Duodenal mucosa (tissue), 2 donors: ENCODE measurements around the gene CMPK2.

Experiments
- H3K27ac ChIP-seq: one replicate; pipeline ENCODE4 v1.7.0; 2013; ENCODE audit warnings: low read depth, low read length
- H3K27me3 ChIP-seq, 2 donors: one replicate each; pipeline ENCODE4 v1.7.0; 2013; ENCODE audit warnings: low read length in 2 of 2, control low read depth in 1 of 2; ENCODE audit not compliant: insufficient read depth in 2 of 2, control insufficient read depth in 1 of 2
- H3K36me3 ChIP-seq, 2 donors: one replicate each; pipeline ENCODE4 v1.7.0; 2013; ENCODE audit warnings: low read length in 2 of 2, control low read depth in 1 of 2; ENCODE audit not compliant: insufficient read depth in 2 of 2, control insufficient read depth in 1 of 2
- H3K4me1 ChIP-seq, 2 donors: one replicate each; pipeline ENCODE4 v1.7.0; 2013; ENCODE audit warnings: low read length in 2 of 2, control low read depth in 1 of 2; ENCODE audit not compliant: insufficient read depth in 2 of 2, control insufficient read depth in 1 of 2
- H3K4me3 ChIP-seq, 2 donors: one replicate each; pipeline ENCODE4 v1.7.0; 2013; ENCODE audit warnings: low read length in 2 of 2, low read depth in 1 of 2
- H3K9ac ChIP-seq, 2 donors: one replicate each; pipeline ENCODE4 v1.7.0; 2013; ENCODE audit warnings: low read length in 2 of 2, low read depth in 1 of 2
- H3K9me3 ChIP-seq, 2 donors: one replicate each; pipeline ENCODE4 v1.7.0; 2013; ENCODE audit warnings: low read length in 2 of 2, control low read depth in 1 of 2; ENCODE audit not compliant: control insufficient read depth in 1 of 2

The CMPK2 gene

DNA sequence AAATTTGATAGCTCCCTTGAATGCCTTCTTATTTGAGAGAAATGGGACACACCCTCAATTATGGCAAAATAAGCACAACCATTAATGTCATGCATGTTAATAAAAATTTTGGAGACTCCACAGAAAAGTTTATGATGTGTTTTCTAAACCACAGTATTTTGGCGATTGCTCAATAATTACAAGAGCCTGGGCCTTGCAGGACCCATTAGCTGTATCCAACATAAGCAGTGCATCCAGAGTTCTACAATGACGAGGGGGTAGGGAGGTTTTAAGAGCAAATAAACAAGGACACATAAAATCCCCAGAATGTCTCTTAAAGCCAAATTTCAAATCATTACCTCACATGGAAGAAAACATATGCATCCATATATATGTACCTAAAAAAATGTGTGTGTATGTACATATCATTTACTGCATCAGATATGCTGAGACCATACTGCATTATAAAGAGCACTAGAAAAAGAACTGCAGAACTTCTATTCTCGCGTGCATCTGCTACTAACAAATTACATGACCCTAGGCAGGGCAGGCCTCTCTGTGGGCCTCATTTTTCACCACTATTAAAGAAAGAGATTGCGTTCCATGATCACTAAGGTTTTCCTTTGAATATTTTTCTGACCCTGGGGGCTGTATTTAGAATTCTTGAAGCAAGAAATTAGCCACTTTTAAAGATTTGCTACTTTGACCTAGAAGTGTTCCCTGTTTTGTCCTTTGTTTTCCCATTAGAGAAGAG is 38.0 kb downstream of the CMPK2 start:
- Histone ChIP-seq H3K4me3 (no peak overlapping the region), H3K27me3 (no peaks in the 10 kb centered on the region), H3K27ac (no peak overlapping the region), H3K36me3 (no peaks in the 10 kb centered on the region), H3K9ac (no peak overlapping the region), H3K4me1 (peaks cover 0 to 5% of the 10 kb centered on the region in 2 donors), H3K9me3 (no peaks in the 10 kb centered on the region)

DNA sequence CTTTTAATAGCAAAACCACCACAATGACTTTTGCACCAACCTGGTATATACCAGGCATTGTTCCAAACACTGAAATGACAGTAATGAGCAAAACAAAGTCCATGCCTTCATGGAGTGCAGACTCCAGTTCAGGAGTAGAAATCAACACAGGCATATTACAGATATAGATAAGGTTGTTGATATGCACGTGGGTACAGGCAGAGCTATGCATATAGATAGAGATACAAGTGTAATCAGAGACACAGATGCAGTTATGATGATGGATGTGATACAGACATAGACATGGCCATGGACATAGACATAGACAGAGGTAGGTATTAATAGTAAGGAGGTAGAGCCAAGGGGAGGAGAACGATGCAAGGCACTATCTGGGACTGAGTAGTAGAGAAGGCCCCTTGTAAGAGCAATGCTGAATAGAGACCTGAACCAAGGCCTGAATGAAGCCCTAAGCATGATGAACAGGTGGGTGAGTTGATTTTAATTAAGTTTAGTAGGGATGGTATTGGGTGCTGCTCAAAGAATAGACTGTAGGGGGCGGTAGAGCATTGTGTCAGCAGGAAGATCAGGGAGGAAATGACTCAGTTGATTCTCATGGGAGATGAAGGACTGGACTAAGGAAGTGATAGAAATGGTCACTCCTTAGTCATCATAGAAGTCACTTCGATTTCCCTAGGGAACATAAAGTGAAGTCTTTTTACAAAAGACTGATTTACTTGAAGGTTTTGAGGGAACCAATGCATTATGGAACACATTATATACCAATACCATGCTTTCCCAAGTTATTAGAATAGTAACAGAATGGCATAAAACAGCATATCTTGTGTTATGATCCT is 39.4 kb downstream of the CMPK2 start:
- H3K4me3 ChIP-seq: no peak overlapping the region
- H3K4me1 ChIP-seq: peaks cover 0 to 5% of the 10 kb centered on the region in 2 donors
- H3K9ac ChIP-seq: no peak overlapping the region
- no peaks in the 10 kb centered on the region for H3K9me3 ChIP-seq
- H3K27ac ChIP-seq: no peak overlapping the region
- no peaks in the 10 kb centered on the region for H3K36me3 ChIP-seq
- H3K27me3 ChIP-seq: no peaks in the 10 kb centered on the region

DNA sequence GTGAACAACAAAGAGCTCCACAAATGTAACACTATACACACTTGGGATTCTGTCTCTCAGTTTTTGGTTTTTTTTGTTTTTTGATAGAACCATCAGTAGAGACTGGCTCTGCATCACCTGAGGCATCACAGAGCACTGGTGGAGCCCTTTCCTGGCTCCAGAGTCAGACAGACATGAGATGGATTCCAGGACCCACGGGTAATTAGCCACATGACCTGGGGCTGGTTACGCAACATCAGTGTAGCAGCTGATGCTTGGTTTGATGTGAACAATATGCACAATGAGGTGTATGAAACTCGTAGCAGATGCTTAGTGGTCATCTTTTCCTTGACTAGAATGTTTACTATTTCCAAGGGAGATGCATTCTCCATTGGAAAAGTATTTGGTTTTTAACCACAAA is 40.7 kb downstream of the CMPK2 start:
- peaks cover 0 to 5% of the 10 kb centered on the region in 2 donors for H3K4me1 ChIP-seq
- H3K36me3 ChIP-seq: no peaks in the 10 kb centered on the region
- H3K27ac ChIP-seq: no peak overlapping the region
- no peaks in the 10 kb centered on the region for H3K27me3 ChIP-seq
- H3K9me3 ChIP-seq: no peaks in the 10 kb centered on the region
- no peak overlapping the region for H3K9ac ChIP-seq
- no peak overlapping the region for H3K4me3 ChIP-seq

- no peaks in the 10 kb centered on the region for H3K9me3 ChIP-seq
- H3K36me3 ChIP-seq: no peaks in the 10 kb centered on the region
- no peaks in the 10 kb centered on the region for H3K27me3 ChIP-seq
- no peak overlapping the region for H3K27ac ChIP-seq
- no peak overlapping the region for H3K9ac ChIP-seq
- no peak overlapping the region for H3K4me3 ChIP-seq
- H3K4me1 ChIP-seq: peaks cover 0 to 5% of the 10 kb centered on the region in 2 donors
Measured at GRCh38 chr2:6823111-6823510, 42.6 kb downstream of the CMPK2 start.

DNA sequence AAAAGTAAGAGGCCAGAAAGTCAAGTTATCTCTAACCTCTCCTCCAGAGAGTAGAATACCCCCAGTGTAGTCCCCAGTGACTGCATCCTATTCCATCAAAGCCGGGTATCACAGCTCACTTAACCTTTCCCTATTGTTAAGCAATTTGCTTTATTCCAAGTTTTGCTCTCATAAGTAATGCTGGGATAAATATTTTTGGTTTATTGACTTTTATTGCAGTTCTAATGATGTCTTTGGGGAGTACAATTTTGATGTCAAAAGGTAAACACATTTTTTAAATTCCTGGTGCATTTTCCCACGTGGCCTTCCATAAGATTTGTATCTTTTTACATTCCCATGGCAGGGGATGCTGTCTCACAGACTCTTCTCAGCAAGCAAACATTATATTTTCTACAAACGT is 43.3 kb downstream of the CMPK2 start:
- peaks cover 0 to 2% of the 10 kb centered on the region in 2 donors for H3K27me3 ChIP-seq
- H3K4me1 ChIP-seq: peaks cover 0 to 5% of the 10 kb centered on the region in 2 donors
- no peaks in the 10 kb centered on the region for H3K36me3 ChIP-seq
- no peak overlapping the region for H3K27ac ChIP-seq
- H3K9me3 ChIP-seq: no peaks in the 10 kb centered on the region
- H3K4me3 ChIP-seq: no peak overlapping the region
- no peak overlapping the region for H3K9ac ChIP-seq

- Histone ChIP-seq H3K9me3 (no peaks in the 10 kb centered on the region), H3K9ac (no peak overlapping the region), H3K27ac (no peak overlapping the region), H3K36me3 (no peaks in the 10 kb centered on the region), H3K4me1 (peaks cover 0 to 3% of the 10 kb centered on the region in 2 donors), H3K4me3 (no peak overlapping the region), H3K27me3 (peaks cover 0 to 5% of the 10 kb centered on the region in 2 donors)
Measured at GRCh38 chr2:6820903-6821584, 44.7 kb downstream of the CMPK2 start.

GRCh38 chr2:6820236-6820635 is 45.5 kb downstream of the CMPK2 start:
- Histone ChIP-seq H3K9ac (no peak overlapping the region), H3K9me3 (no peaks in the 10 kb centered on the region), H3K4me3 (no peak overlapping the region), H3K36me3 (no peaks in the 10 kb centered on the region), H3K27me3 (peaks cover 0 to 5% of the 10 kb centered on the region in 2 donors), H3K4me1 (no peaks in the 10 kb centered on the region), H3K27ac (no peak overlapping the region)

DNA sequence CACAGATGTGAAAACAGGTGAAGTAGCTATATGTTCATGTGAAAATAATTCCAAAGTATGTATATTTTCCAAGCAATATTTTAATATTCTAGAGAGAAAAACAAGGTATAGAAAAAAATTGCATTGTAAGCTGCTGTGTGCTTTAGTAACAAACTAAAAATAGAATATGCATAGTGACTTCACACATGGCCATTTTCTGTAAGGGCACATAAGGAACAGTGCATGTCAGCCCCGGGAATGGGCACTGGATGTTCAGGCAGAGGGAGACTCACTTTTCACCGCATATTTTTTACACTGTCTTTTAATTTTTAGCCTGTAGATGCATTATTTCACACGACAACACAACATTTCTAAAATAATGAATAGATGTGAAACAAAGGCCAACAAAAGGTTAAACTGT is 46.0 kb downstream of the CMPK2 start:
- Histone ChIP-seq H3K27ac (no peak overlapping the region), H3K9ac (no peak overlapping the region), H3K4me3 (no peak overlapping the region), H3K4me1 (no peaks in the 10 kb centered on the region), H3K9me3 (no peaks in the 10 kb centered on the region), H3K36me3 (no peaks in the 10 kb centered on the region), H3K27me3 (peaks cover 0 to 5% of the 10 kb centered on the region in 2 donors)

DNA sequence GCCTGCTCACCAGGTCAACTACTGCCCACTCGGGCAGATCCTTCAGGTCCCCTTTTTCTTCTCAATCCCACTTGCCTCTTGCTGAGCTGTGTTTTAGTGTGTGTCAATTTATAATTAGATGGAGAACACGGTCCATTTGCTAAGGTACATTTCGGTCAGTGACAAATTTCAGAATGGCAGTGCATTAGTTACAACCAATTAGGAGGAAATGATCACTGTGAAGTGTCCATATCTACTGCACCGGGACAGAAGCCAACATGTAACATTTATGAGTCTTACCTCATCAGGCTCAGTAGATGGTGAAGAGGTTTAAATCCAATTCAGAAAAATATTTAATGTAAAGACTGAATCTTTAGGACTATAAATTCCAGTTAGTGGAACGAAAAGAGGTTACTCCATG is 47.7 kb downstream of the CMPK2 start:
- no peaks in the 10 kb centered on the region for H3K9me3 ChIP-seq
- no peak overlapping the region for H3K9ac ChIP-seq
- no peak overlapping the region for H3K27ac ChIP-seq
- peaks cover 0 to 5% of the 10 kb centered on the region in 2 donors for H3K27me3 ChIP-seq
- H3K4me3 ChIP-seq: no peak overlapping the region
- no peaks in the 10 kb centered on the region for H3K36me3 ChIP-seq
- H3K4me1 ChIP-seq: no peaks in the 10 kb centered on the region

- Histone ChIP-seq H3K4me1 (no peaks in the 10 kb centered on the region), H3K4me3 (no peak overlapping the region), H3K27me3 (peaks cover 0 to 5% of the 10 kb centered on the region in 2 donors), H3K9ac (no peak overlapping the region), H3K36me3 (no peaks in the 10 kb centered on the region), H3K27ac (no peak overlapping the region), H3K9me3 (no peaks in the 10 kb centered on the region)
Measured at GRCh38 chr2:6814869-6815268, 50.8 kb downstream of the CMPK2 start.
